GM21786 (cell line): ENCODE measurements around the gene INKA2.

Experiments used
- ATAC-seq: cut with Tn5 transposase; IDR thresholded peaks from one replicate; pipeline ENCODE4 v1.9.1; 2021; ENCODE audit not compliant: unreplicated experiment

Gene INKA2

GRCh38 chr1:111734426-111734825 lies 4.8 kb downstream of the INKA2 start:
- ATAC-seq, result no peak

- ATAC-seq, result no peak
Measured at GRCh38 chr1:111733992-111734341, 5.2 kb downstream of the INKA2 start.

DNA sequence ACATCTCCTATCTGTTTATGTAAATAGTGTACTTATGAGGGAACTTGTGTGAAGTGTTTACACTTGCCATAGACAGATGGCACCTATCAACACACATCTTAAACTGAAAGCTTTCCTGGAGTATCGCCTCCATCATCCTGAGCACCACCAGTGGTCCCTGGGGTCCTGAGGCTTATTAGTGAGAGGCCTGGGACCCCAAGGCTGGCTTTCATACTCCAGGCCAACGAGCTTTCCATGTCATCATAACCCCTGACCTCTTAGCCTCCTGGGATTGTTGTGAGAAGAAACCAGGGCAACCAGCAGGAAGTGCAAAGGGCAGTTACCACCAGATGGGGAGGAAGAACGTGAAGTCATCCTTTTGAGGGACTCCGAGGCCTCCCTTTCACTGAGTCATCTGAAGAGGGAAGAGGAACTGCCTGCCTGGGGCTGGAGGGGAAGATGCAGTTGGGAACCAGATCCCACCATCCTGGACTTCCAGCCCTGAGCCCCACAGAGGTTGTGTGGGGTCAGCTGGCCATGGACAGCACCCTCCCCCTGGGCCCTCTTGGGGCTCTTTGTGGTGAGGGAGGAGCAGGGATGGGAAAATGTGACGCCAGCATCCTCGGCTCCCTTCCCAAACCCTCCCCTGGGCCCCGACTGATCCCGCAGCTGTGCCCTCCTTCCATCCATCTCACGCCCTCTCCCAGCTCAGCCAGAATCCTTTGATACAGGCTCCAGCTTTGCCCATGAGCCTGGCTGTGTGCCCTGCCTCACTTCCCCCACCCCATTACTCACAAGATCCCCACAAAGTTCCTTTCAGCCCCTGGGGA lies 5.8 kb downstream of the INKA2 start:
- ATAC-seq, result no peak

DNA sequence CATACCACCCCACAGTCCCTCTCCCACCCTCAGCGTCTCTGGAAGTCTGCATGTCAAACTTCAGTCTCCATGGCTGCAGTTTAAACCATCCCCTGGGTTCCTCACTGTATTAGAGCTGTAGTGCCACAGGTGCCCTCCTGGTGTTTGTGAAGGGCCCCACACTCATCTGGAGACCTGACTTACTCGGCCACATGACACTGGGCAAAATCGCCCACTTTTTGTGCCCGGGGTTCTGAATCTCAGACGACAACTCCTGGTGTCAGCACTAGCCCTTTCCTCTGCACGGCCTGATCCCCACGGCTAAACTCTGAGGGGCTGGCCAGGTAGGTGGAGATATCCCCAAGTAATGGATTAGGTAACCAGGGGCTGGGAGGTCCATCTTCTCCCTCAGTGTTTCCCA lies 6.5 kb downstream of the INKA2 start:
- no peak for ATAC-seq

GRCh38 chr1:111731956-111732355 lies 7.2 kb downstream of the INKA2 start:
- ATAC-seq, result no peak

- no peak for ATAC-seq
Measured at GRCh38 chr1:111730706-111731105, 8.5 kb downstream of the INKA2 start.

DNA sequence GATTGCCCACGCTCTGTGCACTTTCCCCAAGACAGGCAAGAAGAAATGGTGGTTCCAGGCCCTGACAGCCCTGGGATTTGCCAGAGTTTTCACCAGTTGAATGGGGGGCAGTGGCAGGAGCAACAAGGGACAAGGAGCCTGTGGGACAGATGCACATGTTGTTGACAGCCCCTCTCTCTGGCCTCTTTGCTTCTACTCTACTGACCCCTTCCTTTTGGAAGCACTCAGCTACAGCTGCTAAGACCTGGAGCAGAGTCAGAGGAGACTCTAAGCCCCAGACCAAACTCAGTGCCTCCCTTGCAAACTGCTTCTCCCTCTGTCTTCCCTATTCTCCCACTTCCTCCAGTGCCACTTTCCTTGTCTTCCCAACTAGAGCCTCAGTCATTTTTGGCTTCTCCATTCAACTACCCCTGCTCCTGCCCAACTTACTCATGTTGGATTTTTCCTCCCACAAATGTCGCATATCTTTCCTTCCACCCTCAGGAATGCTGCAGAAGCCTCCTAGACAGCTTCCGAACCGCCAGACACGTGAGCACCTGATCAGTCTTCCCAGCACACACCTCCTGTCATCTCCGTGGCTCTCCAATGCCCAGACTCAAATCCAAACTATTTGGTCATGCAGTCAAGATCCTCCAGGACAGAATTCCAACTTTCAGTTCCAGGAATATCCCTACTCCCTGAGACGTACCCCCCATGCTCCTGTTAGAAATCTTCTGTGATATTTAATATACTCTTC lies 9.1 kb downstream of the INKA2 start:
- ATAC-seq, result no peak

DNA sequence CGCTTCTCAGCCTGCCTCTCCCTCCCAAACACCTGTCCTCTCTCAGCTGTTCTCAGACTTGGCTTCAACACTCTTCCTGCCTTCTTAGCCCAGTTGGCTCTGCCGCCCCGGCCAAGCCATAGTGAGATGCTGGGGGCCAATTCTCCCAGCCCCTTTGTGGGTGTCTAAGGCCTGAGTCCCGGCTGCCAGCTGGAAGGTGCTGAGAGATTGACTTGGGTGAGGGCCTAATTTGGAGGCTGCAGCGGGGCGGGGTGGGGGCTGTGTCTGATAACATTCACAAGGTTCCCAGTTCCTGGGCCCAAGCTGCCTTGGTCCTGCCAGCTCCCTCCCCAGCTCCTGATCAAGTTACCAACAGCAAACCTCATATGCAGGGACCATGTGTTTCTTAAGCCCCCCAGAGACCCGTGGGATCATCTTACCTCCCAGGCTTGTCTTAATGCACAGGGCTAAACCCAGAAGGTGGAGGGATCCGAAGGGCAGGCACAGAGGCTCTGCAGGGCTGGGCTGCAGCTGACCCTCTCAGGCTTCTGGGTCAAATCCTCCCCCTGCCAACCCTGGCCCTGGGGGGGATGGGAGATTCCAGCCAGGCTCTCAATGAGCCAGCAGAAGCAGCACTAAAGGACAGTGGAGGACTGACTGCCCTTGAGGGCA lies 9.8 kb downstream of the INKA2 start:
- ATAC-seq, result no peak

DNA sequence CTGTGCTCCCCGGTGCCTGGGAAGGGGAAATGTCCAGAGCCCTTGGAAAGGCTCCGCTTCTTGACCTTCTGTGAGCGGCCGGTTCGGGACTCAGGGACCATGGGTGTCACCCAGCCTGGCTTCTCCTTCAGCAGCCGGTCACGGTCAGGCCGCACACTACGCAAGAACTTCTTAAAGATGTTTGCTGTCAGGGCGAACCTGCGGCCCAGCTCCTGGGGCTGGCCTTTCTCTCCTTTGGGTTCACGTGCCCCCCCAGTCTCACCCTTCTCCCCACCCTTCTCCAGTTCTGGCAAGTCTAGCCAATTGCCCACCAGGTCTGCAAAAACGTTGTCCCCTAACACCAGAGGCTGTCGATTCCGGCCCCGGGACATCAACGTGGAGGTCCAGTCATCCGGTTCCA lies 12.1 kb downstream of the INKA2 start:
- ATAC-seq, result no peak

DNA sequence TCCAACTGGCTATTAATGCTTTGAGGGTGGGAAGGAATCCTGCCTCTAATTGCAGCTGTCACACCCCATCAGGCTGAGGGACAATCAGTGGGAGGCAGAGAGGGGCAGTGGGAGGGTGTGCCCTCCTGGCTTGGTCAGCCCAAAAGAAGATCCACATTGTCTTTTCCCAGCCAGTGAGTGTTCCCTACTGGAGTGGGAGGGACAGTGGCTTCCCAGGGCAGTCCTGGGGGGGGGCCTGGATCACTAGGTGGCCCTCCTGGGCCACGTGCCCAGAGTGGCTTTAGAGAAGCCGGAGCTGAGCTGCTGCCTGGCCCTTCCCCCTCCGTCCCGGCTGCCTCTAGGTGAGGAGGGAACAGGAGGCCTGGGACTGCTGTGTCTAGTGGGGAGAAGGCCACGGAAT lies 14.0 kb downstream of the INKA2 start:
- no peak for ATAC-seq

DNA sequence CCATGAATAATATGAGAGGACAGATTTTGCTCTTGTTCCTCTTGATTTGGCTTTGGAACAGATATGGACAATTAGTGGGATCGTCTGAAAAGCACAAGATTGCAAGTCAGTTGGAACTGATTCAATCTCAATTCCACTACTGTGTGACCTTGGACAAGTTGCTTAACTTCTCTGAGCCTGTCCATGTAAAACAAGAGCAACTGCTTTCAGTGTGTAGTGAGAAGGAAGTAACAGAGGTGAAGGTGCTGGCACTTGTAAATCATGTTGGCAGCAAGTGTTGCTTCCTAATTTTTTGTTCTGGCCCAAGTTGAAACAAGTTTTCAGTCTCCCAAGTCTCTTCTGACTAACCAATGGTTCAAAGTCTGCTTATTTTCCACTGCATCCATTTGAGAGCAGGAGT lies 15.3 kb downstream of the INKA2 start:
- no peak for ATAC-seq

GRCh38 chr1:111723091-111723806 lies 15.9 kb downstream of the INKA2 start:
- ATAC-seq, result no peak

DNA sequence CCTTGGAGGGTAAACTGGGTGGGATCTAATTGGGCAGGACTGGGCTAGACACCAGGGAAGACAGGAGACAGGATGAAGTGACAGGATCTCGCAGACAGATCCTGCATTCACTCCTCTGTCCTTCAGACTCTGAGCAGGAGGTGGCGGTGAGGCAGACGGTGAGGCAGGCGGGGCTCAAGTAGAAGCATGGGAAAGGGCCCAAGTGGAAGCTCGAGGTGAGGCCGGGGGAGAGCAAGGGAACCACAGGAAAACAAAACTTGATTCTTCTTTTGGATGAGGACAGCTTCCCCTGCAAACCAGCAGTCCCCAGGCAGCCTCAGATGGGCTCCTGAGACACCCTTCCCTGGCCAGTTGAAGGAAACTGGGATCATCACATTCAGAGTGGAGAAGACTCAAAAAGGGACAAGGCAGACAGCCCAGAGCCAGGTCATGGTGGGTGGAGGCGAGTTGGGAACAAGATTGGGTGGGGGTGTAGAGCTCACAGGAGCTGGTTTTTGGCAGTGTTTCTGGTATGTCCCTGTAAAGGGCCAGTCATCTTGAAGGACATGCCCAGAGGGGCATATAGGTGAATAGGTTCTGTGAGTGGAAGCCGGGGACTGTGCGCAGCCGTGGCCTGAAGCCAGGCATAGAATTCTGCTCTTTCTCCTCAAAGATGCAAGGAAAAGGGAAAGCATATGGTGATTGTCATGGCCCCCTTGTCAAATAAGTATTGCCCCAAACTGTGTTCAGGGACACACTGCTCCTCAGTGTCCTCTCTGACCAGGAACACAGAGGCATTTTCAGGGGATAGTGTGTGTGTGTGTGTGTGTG lies 18.0 kb downstream of the INKA2 start:
- no peak for ATAC-seq

- ATAC-seq, result no peak
Measured at GRCh38 chr1:111720274-111720976, 18.8 kb downstream of the INKA2 start.

DNA sequence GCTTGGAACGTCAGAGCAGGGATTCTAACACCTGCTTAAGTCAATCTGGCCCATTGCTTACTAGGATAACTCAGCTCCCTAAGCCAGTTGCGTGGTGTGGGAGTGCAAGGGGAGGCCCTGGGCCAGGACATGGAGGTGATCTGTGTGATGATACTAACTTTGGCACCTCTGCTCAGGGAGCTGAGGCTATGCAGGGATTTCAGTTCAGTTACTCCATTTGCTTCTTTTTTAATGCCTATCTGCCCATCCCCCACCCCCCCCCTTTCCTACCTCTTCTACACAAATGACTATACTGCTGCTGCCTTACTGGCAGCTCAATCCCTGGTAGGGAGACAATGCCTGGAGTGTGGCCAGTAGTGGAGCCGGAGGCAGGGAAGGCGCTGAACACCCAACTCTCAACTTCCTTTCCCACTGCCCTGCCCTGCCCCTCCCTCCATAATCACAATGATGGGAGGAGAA lies 19.5 kb downstream of the INKA2 start:
- ATAC-seq, result no peak

- ATAC-seq, result no peak
Measured at GRCh38 chr1:111719135-111719534, 20.1 kb downstream of the INKA2 start.

DNA sequence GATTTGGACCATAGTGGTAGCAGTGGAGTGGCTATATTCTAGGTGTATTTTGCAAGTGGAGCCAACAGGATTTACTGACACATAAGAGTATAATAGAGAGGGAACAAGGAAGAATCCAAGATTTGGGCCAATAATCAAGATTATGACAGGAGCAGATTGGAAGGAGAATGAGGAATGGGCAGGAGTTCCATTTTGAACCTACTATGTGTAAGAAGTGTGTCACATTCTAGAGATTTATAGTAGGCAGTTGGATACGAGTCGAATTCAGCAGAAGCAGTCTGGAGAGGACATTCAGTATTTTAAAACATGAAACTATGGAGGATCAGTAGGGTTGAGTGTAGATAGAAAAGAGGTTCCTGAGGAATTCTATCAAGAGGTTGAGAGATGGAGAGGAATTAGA lies 21.7 kb downstream of the INKA2 start:
- ATAC-seq, result no peak

DNA sequence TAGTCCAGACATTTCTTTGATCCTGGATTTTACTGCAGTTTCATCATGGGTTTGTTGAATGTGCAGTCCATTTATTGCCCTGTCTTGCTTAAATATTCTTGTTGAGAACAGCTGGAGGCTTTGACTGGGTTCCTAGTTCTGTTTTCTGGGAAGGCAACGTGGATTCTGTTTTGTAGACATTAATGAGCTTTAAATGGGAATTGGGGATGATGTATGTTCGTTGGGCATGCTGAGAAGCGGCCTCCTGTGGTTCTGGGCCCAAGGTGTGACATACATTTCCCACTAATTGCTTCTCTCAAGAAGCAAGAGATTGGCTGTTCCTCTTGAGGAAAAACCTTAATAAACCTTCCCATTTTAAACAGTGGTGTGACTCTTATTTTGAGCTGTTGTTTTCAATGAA lies 22.9 kb downstream of the INKA2 start:
- no peak for ATAC-seq

GRCh38 chr1:111709986-111710385 lies 29.2 kb downstream of the INKA2 start:
- no peak for ATAC-seq

DNA sequence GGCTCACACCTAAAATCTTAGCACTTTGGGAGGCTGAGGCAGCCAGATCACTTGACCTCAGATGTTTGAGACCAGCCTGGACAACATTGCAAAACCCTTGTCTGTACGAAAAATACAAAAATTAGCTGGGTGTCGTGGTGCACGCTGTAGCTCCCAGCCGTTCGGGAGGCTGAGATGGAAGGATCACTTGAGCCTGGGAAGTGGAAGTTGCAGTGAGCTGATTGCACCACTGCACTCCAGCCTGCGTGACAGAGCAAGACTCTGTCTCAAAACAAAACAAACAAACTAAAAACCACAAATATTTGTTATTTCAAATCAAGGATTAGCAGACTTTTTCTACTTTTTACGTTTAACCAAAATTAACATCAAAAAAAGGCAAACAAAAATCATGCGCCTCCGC lies 31.3 kb downstream of the INKA2 start:
- ATAC-seq, result no peak
